ENCODE measurements around the gene MORN1. TPM values are rescaled to one million over a fixed set of nuclear protein-coding genes. Genes with fewer than 3 reads are reported as not detected.

The MORN1 gene
- total RNA-seq, 1 donor from 2014 or later, result 24.4 TPM

- Mint-ChIP-seq H3K27ac (ENCODE audit: unreplicated experiment) (no peak overlapping the region), H3K4me1 (peaks cover 8% of the 10 kb centered on the region), H3K9me3 (no peaks in the 10 kb centered on the region), H3K36me3 (ENCODE audit: low read depth) (no peaks in the 10 kb centered on the region), H3K27me3 (ENCODE audit: low read depth) (no peaks in the 10 kb centered on the region), H3K4me3 (no peak overlapping the region)
- no peak for TF ChIP-seq CTCF (conservative IDR thresholded peaks at IDR 0.05)
- DNase-seq (ENCODE audit: low read depth, low spot score), result no peak
These were observed 46.5 kb downstream of the MORN1 start for GRCh38 chr1:2344744-2345296.

GRCh38 chr1:2344121-2344681, 47.2 kb downstream of the MORN1 start:
- Mint-ChIP-seq H3K9me3 (no peaks in the 10 kb centered on the region), H3K27ac (ENCODE audit: unreplicated experiment) (no peak overlapping the region), H3K4me3 (no peak overlapping the region), H3K4me1 (peaks cover 2% of the 10 kb centered on the region), H3K36me3 (ENCODE audit: low read depth) (no peaks in the 10 kb centered on the region), H3K27me3 (ENCODE audit: low read depth) (no peaks in the 10 kb centered on the region)
- DNase-seq (ENCODE audit: low read depth, low spot score), result no peak
- no peak for TF ChIP-seq CTCF (conservative IDR thresholded peaks at IDR 0.05)

DNA sequence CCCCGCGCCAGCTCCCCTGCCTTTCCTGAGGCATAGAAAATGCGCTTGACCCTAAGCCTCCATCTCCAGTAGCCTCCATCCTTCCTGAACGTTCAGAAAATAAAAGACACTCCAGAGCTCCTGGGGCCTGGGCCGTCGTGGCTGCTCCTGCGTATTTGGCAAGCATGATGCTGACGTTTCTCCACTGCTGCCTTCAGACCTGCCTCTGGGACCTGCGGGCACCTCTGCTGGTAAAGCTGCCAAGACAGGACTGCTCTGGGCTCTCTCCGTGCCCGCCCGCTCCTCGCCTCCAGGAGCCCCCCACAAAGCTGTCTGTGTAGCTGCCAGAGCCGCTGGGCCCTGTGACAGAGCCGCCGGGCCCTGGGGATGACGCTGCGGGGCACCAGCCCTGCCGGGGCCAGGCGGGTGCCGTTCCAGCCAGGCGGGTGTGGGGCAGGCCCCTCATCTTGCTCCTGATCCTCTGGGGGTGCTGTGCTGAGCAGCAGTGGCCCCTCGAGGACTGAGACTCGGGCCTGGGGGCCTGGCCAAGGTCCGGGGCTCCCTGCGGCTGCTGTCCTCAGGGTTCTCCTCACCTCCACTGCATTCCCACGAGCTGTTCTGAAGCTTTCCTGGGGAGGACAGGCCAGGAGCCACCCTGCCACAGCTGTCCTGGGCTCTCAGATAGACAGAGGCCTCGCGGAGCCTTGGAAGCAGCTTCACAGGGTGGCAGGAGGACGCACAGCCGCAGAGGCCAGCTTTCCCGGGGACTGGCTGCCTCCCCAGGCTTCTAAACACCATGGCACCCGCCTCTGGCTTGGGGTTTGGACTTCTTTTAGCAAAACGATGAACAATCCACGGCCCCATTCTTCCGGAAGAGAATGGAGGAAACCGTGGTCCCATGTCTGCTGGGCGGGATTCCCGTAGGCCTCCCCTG, 48.1 kb downstream of the MORN1 start:
- Mint-ChIP-seq H3K4me3 (no peak overlapping the region), H3K27ac (ENCODE audit: unreplicated experiment) (no peak overlapping the region)
- DNase-seq (ENCODE audit: low read depth, low spot score), result no peak

GRCh38 chr1:2342384-2343022, 48.9 kb downstream of the MORN1 start:
- Mint-ChIP-seq H3K4me1 (no peaks in the 10 kb centered on the region), H3K9me3 (no peaks in the 10 kb centered on the region), H3K27ac (ENCODE audit: unreplicated experiment) (no peak overlapping the region), H3K27me3 (ENCODE audit: low read depth) (no peaks in the 10 kb centered on the region), H3K4me3 (no peak overlapping the region), H3K36me3 (ENCODE audit: low read depth) (no peaks in the 10 kb centered on the region)
- no peak for DNase-seq (ENCODE audit: low read depth, low spot score)
- TF ChIP-seq CTCF (conservative IDR thresholded peaks at IDR 0.05), result no peak

More for the DNA sequence above, 48.1 kb downstream of the MORN1 start:
- H3K4me1 Mint-ChIP-seq, result no peaks in the 10 kb centered on the region
- H3K36me3 Mint-ChIP-seq (ENCODE audit: low read depth), result no peaks in the 10 kb centered on the region
- H3K27me3 Mint-ChIP-seq (ENCODE audit: low read depth), result no peaks in the 10 kb centered on the region
- no peak for TF ChIP-seq CTCF (conservative IDR thresholded peaks at IDR 0.05)
- no peaks in the 10 kb centered on the region for H3K9me3 Mint-ChIP-seq

DNA sequence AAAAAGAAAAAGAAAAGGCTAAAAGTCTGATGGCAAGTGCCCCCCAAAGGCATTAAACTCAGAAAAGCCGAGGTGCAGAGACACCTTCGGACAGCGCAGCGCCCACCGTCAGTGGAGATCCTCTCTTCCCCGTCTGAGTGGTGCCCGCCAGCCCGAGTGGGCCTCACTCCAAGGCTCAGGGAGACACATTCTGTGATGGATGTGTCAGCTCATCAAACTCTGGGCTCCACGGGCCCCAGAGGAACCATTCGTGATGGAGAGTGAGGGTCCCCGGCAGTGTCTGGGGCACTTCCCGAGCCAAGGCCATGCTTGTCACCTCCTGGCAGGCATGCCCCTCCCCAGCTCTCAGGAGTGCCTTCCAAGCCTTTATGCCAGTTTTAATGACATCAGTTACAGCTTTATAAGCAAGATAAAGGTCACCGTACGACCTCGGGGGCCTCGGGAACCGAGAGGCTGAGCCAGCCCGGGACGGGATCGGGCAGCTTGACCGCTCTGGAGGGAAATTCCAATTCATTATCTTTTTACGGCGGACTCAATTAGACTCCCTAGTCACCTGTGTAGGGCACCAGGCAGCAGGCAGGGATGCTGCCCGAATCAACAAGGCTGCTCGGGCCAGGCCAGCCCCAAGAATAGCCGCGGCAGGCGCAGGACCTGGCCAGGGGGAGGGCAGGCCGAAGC, 49.5 kb downstream of the MORN1 start:
- no peak overlapping the region for H3K27ac Mint-ChIP-seq (ENCODE audit: unreplicated experiment)
- DNase-seq (ENCODE audit: low read depth, low spot score), result no peak
- H3K27me3 Mint-ChIP-seq (ENCODE audit: low read depth), result no peaks in the 10 kb centered on the region
- TF ChIP-seq CTCF (conservative IDR thresholded peaks at IDR 0.05), result no peak
- H3K9me3 Mint-ChIP-seq, result no peaks in the 10 kb centered on the region
- no peaks in the 10 kb centered on the region for H3K4me1 Mint-ChIP-seq
- no peaks in the 10 kb centered on the region for H3K36me3 Mint-ChIP-seq (ENCODE audit: low read depth)
- no peak overlapping the region for H3K4me3 Mint-ChIP-seq
